ENCODE results near the gene CST1.

DNA sequence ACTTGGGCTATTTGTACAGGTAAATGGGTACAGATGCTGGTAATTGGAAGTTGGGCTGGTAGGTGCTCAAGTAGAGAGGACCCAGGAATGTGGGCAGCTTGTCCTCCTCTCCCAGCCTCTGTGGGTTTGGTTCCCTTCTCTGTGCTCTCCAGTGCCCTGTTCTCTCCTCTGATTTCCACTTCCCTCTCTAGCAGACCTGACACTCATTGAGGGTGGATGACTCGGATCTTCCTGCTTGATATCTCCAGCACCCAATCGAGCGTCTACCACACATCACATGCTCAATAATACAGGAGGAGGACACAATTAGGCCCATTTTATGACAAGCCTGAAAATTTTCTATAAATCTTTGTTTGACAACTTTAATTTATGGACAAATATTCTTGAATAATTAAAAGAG lies 23.7 kb downstream of the CST1 start:
- TF ChIP-seq GATA2 (IDR thresholded peaks at IDR 0.05; ENCODE audit: low read depth, low read length) (no peak), GATA3 (IDR thresholded peaks at IDR 0.05; ENCODE audit: low read depth, low read length) (no peak)

Data from SH-SY5Y (cell line).